ENCODE data around the gene ATP1A3.
"Not testable (repeated sequence)": the region's sequence is repeated elsewhere in the genome, so short reads cannot be mapped to it uniquely, and the experiment has no call there.

The ATP1A3 gene

DNA sequence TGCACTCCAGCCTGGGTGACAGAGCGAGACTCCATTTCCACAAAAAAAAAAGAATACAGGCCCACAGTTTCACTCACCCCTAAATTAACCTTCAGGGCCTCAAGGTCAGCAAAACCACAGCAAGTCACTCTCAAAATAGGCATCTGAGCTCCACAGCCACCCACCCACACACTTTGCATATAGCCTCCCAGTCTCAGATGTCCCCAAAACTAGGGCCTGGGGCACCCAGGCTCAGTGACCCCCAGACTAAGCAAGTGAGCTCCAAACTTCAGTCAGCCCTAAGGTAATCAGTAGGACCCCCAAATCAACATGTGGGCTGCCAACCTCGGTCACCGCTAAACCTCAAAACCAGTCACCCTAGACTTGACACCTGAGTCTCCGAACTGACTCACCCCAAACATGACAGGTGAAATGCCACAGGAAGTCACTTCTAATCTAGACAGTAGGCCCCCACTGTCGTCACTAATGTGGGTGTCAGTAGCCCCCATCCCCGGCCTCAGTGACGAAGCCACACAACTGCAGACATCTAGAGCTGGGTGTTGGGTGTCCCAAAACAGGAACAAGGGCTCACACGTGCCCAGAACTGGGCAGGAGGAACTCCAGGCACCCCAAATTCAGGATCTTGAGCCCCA lies 48.8 kb downstream of the ATP1A3 start:
- DNase-seq (ENCODE audit: low spot score), result peak; percentile 86

DNA sequence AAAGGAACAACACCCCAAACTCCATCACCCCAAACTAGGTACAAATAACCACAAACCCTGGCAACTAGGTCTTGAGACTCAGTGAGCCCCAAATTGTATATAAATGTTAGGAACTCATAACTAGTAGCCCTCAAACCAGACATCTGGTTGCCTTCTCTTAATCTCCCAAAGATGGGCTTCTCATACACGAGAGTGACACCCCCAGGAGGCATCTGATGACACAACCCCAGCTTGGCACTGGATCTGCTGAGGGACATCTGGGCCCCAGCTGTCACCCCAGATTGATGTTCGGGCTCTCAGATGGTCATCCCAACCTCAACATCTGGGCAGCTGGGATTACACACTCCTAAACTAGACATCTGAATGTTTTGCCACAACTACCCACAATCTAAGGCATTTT lies 49.7 kb downstream of the ATP1A3 start:
- no peak for DNase-seq (ENCODE audit: low spot score)

DNA sequence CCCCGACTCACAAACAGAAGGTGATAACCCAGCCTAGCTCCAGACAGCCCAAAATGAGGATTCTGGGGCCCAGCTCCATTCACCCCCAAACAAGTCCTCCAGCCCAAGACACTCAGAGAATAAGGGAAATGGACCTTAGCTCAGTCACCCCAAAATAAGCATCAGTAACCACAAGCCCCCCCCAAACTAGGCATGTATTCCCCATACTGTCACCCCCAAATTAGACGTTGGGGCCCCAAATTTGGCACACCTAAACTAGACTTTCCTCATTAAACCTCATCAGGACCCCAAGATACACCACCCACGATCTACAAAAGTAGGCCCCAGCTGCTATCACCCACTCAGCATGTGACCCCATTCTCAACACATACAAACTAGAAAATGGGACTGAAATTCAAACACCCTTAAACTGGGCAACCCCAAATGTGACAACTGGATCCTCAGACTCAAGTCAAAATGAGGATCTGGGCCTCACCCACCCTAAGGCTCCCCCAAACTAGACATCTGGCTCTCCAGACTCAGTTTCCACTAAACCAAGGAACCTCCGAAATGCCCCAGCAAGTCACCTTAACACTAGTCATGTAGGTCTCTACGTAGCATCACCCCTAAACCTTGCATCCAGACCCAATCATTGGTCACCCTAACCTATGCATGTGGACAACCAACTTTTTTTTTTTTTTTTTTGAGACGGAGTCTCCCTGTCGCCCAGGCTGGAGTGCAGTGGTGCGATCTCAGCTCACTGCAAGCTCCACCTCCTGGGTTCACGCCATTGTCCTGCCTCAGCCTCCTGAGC lies 52.4 kb downstream of the ATP1A3 start:
- no peak for DNase-seq (ENCODE audit: low spot score)

DNA sequence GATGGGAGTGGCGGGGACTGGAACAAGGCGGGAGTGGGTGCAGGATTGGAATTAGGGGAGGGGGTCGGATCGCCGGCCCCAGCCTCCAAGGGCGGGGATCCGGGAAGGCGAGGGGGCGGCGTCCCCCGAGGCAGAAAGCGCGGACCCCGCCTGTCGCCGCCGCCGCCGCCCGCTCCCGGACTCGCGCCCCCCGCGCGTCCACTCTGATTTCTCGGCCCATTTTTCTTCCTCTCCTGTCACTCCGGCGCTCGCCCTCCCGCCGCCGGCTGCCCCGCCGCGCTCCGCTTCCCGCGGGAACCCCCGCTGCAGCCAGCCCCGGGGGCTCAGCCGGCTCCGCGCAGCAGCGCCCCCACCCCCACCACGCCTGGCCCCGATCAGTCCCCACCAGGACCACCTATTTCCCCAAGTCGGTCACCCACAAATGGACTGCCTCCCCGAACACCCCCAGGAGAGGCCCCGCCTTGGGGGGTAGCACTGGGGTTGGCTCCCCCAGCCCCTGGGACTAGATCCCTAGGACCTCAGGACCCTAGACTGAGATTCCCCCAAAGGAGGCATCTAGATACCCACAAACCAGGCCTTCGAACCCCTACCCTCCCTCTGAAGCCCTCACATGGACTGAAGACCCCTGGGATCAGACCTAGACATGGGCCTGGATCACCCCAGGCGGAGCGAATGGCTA lies 53.2 kb downstream of the ATP1A3 start:
- no peak for DNase-seq (ENCODE audit: low spot score)

DNA sequence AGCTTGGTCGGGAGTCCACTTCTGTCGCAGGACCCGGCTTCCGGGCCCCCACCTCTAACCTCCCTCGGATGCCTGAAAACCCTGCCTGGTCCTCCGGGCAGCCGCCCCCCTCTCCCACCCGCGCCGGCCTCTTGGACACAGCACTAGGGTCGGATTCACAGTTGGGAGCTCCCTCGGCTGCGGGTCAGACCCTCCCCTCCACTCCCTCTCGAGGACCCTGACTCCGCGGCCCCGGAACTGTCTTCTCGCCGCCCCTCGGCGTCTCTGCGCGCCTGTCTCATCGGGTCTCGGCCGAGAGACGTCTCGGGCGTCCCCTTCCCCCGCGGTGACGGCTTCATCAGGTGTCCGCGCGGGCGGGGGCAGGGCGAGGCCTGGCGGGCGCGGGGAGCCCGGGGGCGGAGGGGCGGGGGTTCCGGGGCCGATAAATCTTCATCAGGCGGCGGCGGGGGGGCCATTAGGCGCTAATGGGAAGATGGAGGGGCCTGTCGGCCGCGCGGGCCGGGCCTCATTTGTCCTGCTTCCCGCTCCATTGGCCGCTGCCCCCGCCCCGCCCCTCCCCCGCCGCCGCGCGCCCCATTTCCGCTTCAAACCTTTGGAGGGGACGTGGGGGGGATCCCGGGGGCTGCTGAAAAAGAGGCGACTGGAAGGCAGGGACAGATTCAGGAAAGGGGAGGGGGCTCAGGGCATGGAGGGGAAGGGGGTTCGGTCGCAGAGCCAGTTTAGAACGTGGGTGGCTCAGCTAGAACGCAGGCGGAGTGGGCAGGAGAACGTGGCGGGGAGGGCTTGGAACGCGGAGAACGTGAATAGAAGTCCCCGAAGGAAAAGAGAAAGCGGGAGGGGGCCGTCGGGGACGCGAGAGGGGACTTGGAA lies 53.9 kb downstream of the ATP1A3 start:
- peak; percentile 21 for DNase-seq (ENCODE audit: low spot score)

DNA sequence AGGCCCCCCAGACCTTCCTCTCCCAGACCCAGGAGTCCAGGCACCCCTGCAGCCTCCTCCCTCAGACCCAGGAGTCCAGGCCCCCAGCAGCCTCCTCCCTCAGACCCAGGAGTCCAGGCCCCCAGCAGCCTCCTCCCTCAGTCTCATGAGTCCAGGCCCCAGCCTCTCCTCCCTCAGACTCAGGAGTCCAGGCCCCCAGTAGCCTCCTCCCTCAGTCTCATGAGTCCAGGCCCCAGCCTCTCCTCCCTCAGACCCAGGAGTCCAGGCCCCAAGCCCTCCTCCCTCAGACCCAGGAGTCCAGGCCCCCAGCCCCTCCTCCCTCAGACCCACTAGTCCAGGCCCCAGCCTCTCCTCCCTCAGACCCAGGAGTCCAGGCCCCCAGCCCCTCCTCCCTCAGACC lies 54.8 kb downstream of the ATP1A3 start:
- DNase-seq (ENCODE audit: low spot score), result not testable (repeated sequence)

DNA sequence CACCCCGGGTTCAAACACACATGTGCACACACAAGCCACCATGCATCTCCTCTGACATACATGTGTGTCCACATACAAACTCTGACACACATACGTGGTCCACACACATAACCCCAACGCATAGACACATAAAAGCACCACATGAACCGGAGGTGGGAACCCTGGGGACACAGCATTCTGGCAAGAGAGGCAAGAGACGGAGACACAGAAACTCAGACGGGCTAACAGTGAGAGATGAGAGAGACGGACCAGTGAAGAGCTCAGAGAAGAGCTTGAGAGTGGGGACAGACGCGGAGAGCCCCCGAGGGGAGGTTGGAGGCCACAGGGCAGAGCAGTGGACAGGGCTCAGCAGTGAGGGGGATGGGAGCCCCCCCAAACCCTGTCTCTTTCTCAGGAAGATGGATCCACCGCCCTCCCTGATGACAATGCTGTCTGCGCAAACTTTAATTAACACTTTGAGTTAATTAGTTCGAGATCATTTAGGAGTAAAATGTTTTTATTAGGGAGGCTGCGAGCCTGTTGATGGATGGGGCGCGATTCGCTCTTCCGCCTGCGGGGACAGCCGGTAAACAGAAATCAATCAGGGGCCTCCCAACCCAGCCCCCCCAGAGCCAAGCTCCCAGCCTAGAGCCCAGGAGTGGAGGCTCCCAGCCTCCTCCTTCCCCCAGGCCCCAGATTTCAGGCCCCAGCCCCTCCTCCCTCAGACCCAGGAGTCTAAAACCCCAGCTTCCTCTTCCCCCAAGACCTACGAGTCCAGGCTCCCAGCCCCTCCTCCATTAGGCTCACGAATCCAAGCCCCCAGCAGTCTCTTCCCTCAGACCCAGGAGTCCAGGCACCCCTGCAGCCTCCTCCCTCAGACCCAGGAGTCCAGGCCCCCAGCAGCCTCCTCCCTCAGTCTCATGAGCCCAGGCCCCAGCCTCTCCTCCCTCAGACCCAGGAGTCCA lies 56.2 kb downstream of the ATP1A3 start:
- DNase-seq (ENCODE audit: low spot score), result no peak

DNA sequence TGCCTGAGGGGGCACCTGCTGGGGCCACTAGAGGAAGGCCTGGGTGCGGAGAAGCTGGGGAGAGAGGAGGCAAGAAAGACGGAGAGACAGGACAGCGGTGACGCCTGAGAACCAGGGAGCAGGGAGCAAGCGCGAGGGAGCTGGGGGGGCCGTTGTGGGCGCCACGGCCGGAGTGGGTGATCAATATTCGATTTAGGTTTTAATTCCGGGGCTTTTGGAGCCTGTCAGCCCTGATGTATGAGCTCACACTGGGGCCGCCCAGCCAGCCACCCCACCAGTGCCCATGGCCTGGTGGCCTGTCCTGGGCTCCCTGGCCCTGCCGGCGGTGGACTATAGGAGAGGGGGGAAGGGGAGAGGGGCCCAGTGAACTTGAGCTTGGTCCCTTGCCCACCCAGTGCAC lies 57.1 kb downstream of the ATP1A3 start:
- DNase-seq (ENCODE audit: low spot score), result no peak

DNA sequence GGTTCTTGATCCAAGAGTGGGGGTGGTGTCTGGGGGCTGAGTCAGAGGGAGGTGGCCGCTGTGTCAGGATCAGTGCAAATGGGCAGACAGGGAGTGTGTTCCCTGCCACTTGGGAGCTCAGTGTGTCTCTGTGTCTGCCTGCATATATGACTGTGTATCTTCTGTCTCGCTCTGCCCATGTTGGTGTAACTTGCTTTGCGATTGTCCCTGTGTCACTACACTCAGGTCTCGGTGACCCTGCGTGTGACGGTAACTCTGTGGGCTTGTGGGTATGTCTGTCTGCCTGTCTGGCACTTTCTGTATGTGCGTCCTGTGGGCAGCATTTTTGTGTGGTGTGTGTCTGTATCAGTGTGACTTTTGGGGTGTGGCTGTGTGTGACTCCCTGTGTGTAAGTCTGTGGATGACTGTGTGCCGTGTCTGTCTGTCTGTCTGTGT lies 57.6 kb downstream of the ATP1A3 start:
- DNase-seq (ENCODE audit: low spot score), result no peak

DNA sequence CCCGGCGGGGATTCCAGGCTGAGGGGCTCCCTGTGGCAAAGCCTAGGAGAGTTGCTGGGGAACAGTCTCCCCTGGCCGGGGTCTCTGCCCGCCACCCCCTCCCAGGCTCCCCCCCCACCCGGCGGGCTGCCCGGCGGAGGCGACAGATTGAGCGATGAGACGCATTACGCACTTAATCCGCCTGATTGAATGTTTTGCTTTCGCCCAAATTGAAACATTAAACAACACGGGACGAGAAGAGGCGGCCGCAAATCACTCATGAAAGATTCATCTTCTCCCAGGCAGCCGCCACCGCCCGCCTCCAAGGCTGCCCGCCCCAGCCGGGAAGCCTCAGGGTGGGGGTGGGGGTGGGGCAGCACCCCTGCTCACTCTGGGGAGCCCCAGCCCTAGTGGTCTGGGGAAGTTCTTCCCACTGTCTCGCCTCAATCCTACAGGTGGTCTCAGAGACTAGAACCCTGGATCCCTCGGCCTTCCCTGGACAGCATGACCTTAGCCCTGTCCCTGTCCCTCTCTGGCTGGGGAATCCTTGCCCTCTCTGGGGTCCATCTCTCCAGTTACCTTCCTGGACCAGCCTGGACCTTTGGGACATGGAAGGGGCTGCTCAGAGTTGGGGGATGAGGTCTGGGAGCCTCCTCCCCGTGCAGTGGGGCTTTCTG lies 58.1 kb downstream of the ATP1A3 start:
- no peak for DNase-seq (ENCODE audit: low spot score)

DNA sequence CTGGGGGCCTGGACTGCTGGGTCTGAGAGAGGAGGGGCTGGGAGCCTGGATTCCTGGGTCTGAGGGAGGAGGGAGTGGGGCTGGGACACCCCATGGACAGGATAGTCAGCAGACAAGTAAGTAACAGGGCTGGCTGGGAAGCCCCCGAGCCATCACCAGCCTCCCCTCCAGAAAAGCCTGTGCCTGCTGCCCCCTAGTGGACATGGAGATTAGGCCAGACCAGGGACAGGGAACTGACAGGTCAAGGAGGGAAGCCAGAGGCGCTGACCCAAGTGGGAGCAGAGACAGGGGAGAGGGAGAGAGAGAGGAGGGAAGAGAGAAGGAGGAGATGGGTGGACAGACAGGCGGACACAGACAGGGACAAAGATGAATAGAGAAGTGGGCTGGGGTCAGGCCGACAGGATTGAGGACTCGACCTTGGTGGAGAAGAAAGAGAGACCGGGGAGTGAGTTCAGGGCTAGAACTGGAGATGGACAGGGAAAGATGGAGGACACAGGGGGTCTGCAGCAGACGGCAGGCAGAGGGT lies 59.1 kb downstream of the ATP1A3 start:
- DNase-seq (ENCODE audit: low spot score), result peak; percentile 72

DNA sequence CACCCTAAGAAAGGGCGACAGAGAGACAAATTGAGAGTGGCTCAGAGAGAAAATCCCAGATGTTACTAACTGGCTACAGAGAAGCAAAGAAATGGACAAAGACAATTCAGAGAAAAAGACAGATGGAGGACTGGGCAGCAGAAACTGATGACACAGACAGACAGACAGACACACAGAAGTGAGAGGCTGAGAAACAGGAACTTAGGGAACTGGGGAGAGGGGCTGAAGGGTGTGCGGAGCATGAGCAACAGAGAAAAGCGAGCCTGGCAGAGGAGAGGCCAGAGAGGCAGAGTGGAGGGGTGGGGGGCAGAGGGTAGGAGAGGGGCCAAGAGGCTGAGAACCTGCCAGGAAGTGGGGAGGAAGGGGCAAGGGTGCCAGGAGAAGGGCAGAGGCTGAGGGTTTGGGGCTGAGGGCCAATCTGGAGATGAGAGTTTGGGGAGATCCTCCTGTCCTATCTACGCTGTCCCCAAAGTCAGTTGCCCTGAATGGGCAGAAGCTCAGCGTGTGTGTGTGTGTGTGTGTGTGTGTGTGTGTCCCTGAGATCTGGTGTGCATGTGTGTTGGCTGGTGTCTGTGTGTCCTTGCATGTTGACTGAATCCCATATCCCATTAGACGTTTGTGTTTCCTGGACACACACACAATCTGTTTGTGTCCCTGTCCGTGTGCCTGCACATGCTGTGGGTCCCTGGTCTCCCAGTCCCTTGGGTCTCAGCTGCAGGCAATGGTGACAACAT lies 60.2 kb downstream of the ATP1A3 start:
- no peak for DNase-seq (ENCODE audit: low spot score)

DNA sequence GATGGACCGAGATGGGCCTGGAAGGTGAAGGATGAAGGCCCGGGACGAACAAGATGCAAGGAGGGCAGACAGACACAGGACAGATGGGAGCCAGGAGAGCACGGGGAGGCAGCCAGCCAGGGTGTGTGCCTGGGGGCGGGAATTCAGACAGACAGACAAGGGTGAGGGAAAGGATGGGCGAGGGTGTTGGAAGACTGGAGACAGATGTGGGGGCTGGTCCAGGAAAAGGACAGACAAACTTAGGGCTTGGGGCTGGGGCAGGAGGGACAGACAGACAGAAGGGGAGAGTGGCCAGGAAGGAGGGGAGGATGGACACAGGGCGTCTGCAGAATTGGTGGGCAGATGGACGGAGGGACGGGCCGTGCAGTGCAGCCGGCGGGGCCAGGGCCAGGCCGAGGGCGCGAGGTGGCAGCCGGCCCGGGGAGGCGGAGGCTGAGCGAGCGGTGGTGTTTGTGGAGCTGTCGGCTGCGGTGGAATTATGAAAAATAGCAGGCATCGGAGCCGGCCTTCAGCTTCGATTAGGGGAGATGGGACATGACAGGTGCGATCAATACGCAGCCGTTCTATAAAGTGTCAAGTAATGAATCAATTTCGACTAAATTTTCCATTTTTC lies 61.2 kb downstream of the ATP1A3 start:
- no peak for DNase-seq (ENCODE audit: low spot score)

DNA sequence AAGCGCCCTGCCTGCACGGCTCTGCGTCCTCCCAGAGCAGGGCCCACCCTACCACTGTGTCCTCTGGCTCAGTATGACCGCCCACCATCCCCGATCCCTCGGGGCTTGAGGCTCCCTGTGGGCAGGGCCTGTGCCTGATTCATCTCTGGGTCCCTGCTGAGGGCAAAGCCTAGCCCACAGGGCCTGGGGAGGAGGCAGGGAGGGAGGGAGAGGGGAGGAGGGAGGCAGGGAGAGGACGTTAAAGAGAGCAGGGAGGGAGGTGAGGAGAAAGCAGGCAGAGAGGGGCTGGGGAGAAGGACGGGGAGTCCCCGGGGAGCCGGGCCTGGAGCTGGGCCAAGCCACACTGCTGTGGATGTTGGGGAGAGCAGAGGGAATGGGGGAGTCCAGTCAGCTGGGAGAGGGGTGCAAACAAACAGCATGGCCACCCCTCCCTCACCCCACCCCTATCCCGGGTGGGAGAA lies 61.7 kb downstream of the ATP1A3 start:
- DNase-seq (ENCODE audit: low spot score), result no peak

DNA sequence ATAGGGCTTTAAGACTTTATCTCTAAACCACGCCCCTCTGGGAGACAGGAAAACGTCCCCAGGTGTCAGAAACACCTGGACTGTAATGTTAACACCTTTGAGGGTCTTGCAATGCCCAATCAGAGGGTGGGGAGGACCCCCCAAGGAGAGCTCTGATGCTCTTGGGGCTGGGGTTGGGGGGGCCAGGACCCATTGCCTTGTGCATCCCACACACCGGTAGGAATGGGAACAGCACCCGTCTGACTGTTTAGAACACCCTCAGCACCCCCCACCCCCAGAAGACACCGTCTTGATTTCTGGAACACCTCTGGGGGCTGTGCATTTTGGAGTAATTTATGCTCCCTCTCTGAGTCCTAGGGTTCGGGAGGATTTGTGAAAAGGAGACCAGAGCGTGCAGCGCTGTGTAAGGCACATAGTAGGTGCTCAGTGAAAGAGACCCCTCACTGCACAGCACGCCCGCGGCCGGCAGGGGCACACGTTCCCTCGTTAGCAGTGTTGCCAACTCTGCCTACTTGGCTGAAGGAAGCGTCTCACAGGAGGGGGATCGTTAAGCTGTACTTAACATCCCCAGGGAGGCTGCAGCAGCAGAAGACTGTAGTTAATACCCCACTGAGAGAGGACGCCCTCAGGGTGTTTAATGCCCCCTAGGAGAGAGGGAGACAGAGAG lies 63.0 kb downstream of the ATP1A3 start:
- no peak for DNase-seq (ENCODE audit: low spot score)

DNA sequence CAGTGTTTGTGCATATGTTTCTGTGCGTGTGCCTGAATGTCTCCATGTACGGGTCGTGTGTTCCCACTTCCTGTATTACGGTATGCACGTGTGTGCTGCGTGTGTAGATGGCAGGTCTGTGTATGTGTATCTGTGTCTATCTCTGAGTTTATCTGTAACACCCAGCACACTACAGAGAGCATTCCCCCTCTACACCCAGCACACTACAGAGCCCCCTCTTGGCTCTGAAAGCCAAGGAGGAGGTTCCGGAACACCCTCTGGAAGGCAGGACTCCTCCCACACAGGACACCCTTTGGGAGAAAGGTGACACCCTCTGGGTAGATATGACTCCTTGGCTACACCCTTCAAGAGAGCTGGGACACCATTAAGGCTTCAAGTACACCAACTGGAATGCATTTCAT lies 63.7 kb downstream of the ATP1A3 start:
- no peak for DNase-seq (ENCODE audit: low spot score)

DNA sequence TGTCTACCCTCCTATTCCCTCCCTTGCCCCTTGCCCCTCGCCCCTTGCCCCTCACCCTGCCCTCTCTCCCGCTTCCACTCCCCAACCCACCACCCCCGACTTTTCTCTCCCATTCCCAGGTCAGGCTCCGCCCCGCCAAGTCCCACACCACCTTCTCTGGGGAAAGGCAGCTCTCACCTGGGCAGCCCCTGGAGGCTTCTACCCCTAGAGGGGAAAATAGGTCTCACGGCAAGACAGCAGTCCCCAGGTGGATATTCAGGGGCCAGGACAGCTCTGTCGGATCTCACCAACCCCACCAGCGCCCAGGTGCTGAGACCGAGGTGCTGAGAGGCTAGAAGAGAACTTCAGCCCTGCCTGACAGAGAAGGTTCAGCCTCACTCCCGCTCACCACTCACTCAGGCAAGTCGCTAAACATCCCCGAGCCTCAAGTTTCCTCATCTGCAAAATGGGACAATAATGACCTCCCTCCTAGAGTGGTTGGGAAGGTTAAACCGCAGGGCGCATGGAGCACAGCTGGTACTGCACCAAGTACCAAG lies 64.4 kb downstream of the ATP1A3 start:
- no peak for DNase-seq (ENCODE audit: low spot score)

All from CD4-positive, alpha-beta T cell treated with Interleukin-6 at 100 ng/mL for 8 hours (primary cell).